SK-N-SH (cell line): Measurements from ENCODE around the gene DYRK2. TPM values are rescaled to one million over a fixed set of nuclear protein-coding genes. Genes with fewer than 3 reads are reported as not detected.
A peak's percentile ranks its signal among the peaks of the same experiment; 100 is the strongest.

Experiments used
- CTCF ChIA-PET: fragments of 300-600, 350-600 bp; formaldehyde crosslinking; extraction: SDS; loops from one replicate; lab custom pipeline; 2021; lab: Yijun Ruan, JAX
- POLR2A ChIA-PET: fragments of 350-600 bp; sonication (Branson Sonifier 250); formaldehyde crosslinking; extraction: SDS; loops from one replicate; lab custom pipeline; 2020; ENCODE audit warnings: antibody characterized with exemption, inconsistent platforms; lab: Yijun Ruan, JAX
- DNase-seq: peaks from one replicate; pipeline ENCODE4 v3.0.0; 2012
- H2AFZ ChIP-seq: fragments of 200-600 bp; sonication (generic); 2 replicates; pipeline ENCODE4 v1.8.1; 2016; ENCODE audit warnings: antibody characterized with exemption, mild to moderate bottlenecking, low read depth
- H3F3A ChIP-seq: fragments of 200-600 bp; sonication (generic); replicated peaks from 2 replicates; pipeline ENCODE3; 2016; ENCODE audit warnings: antibody characterized with exemption, mild to moderate bottlenecking; ENCODE audit not compliant: insufficient read depth
- H3K27ac ChIP-seq, 2 experiments: fragments of 200-500 bp in 1 of 2; fragments of 200-600 bp in 1 of 2; sonication (Bioruptor generic) in 1 of 2; sonication (generic), shearing (Covaris generic) in 1 of 2; 2 replicates each; pipeline versions ENCODE4 v1.5.1 to v1.6.1; 2014 to 2016; ENCODE audit warnings: low read depth in 2 of 2, inconsistent platforms in 1 of 2, low read length in 1 of 2, mild to moderate bottlenecking in 1 of 2, mixed read lengths in 1 of 2
- H3K27me3 ChIP-seq: fragments of 200-600 bp; sonication (generic), shearing (Covaris generic); 2 replicates; pipeline ENCODE4 v1.6.1; 2016; ENCODE audit warnings: mixed run types; ENCODE audit not compliant: insufficient read depth
- H3K36me3 ChIP-seq, 2 experiments: fragments of 200-500 bp in 1 of 2; fragments of 200-600 bp in 1 of 2; sonication (Bioruptor generic) in 1 of 2; sonication (generic) in 1 of 2; replicated peaks in 1 of 2; 2 replicates each; pipeline versions ENCODE3 to v1.5.1; 2014 to 2016; ENCODE audit warnings: low read length in 1 of 2, mild to moderate bottlenecking in 1 of 2; ENCODE audit not compliant: insufficient read depth in 2 of 2, control insufficient read depth in 1 of 2
- H3K4me1 ChIP-seq, 2 experiments: fragments of 200-500 bp in 1 of 2; fragments of 200-600 bp in 1 of 2; sonication (Bioruptor generic) in 1 of 2; sonication (generic), shearing (Covaris generic) in 1 of 2; 2 replicates each; pipeline versions ENCODE4 v1.5.1 to v1.6.1; 2014 to 2016; ENCODE audit warnings: low read depth in 1 of 2, low read length in 1 of 2, mixed run types in 1 of 2; ENCODE audit not compliant: insufficient read depth in 2 of 2, control insufficient read depth in 1 of 2
- H3K4me2 ChIP-seq: fragments of 200-600 bp; sonication (generic), shearing (Covaris generic); 2 replicates; pipeline ENCODE4 v1.6.1; 2017; ENCODE audit warnings: mixed run types
- H3K4me3 ChIP-seq, 2 experiments: fragments of 200-500 bp in 1 of 2; fragments of 200-600 bp in 1 of 2; sonication (Bioruptor generic) in 1 of 2; sonication (generic), shearing (Covaris generic) in 1 of 2; 2 replicates each; pipeline versions ENCODE4 v1.5.1 to v1.8.1; 2014 to 2016; ENCODE audit warnings: low read depth in 2 of 2, inconsistent platforms in 1 of 2, low read length in 1 of 2, mild to moderate bottlenecking in 1 of 2, mixed read lengths in 1 of 2, moderate library complexity in 1 of 2
- H3K79me2 ChIP-seq: fragments of 200-600 bp; sonication (generic); 2 replicates; pipeline ENCODE4 v1.8.1; 2017; ENCODE audit warnings: mild to moderate bottlenecking; ENCODE audit not compliant: insufficient read depth
- H3K9ac ChIP-seq: fragments of 200-600 bp; sonication (generic); 2 replicates; pipeline ENCODE4 v1.6.1; 2017; ENCODE audit warnings: mixed run types
- H3K9me2 ChIP-seq: fragments of 200-600 bp; sonication (generic); 2 replicates; pipeline ENCODE4 v1.6.1; 2017; ENCODE audit warnings: mixed run types
- H3K9me3 ChIP-seq: fragments of 200-600 bp; sonication (generic); 2 replicates; pipeline ENCODE4 v1.6.1; 2017; ENCODE audit warnings: mixed run types, mild to moderate bottlenecking, moderate library complexity
- H4K20me1 ChIP-seq: fragments of 200-600 bp; sonication (generic); 2 replicates; pipeline ENCODE4 v1.6.1; 2017; ENCODE audit warnings: mild to moderate bottlenecking, mixed run types; ENCODE audit not compliant: insufficient read depth
- CHD2 ChIP-seq: fragments of 150-350 bp; IDR thresholded peaks from 2 replicates; pipeline ENCODE4 v1.6.1; 2018; ENCODE audit warnings: low read length; ENCODE audit not compliant: partially characterized antibody
- CTCF ChIP-seq: fragments of 200-600 bp; sonication (generic); IDR thresholded peaks from 2 replicates; pipeline ENCODE4 v1.6.1; 2017; ENCODE audit warnings: antibody characterized with exemption, mild to moderate bottlenecking, moderate library complexity
- FOSL2 ChIP-seq: IDR thresholded peaks from 2 replicates; pipeline ENCODE4 v1.4.0; 2012; ENCODE audit warnings: low read depth, mild to moderate bottlenecking, moderate library complexity, borderline replicate concordance
- FOXJ3 ChIP-seq: sonication (generic); formaldehyde crosslinking; IDR thresholded peaks from 2 replicates; pipeline ENCODE4 v1.5.1; 2020; ENCODE audit warnings: mild to moderate bottlenecking, missing genetic modification reagents
- GATA2 ChIP-seq: sonication (generic); formaldehyde crosslinking; IDR thresholded peaks from 2 replicates; pipeline ENCODE4 v1.5.0; 2020; ENCODE audit warnings: mild to moderate bottlenecking, missing genetic modification reagents
- JUND ChIP-seq: IDR thresholded peaks from 2 replicates; pipeline ENCODE4 v1.4.0; 2012
- MEF2A ChIP-seq: IDR thresholded peaks from 2 replicates; pipeline ENCODE4 v1.4.0; 2012; ENCODE audit warnings: low read depth, borderline replicate concordance
- MXI1 ChIP-seq: IDR thresholded peaks from 2 replicates; pipeline ENCODE4 v1.6.1; 2012; ENCODE audit warnings: mild to moderate bottlenecking, low read depth, low read length, improper control_type of control experiment
- NRF1 ChIP-seq: IDR thresholded peaks from 2 replicates; pipeline ENCODE4 v1.6.1; 2012; ENCODE audit warnings: low read depth, mild to moderate bottlenecking, low read length
- POLR2AphosphoS5 ChIP-seq: IDR thresholded peaks from 2 replicates; pipeline ENCODE4 v1.6.1; 2012; ENCODE audit warnings: low read depth, low read length
- RAD21 ChIP-seq: IDR thresholded peaks from 2 replicates; pipeline ENCODE4 v1.6.1; 2012; ENCODE audit warnings: mild to moderate bottlenecking, low read length
- RCOR1 ChIP-seq: fragments of 150-350 bp; IDR thresholded peaks from 2 replicates; pipeline ENCODE4 v1.6.1; 2017; ENCODE audit warnings: antibody characterized with exemption, low read length
- RFX5 ChIP-seq: IDR thresholded peaks from 2 replicates; pipeline ENCODE4 v1.6.1; 2012; ENCODE audit warnings: mild to moderate bottlenecking, improper control_type of control experiment, low read length
- RXRA ChIP-seq: IDR thresholded peaks from 2 replicates; pipeline ENCODE4 v1.4.0; 2012; ENCODE audit warnings: low read depth, mild to moderate bottlenecking, borderline replicate concordance
- SMC3 ChIP-seq: IDR thresholded peaks from 2 replicates; pipeline ENCODE4 v1.6.1; 2012; ENCODE audit warnings: low read depth, low read length, improper control_type of control experiment
- TAF1 ChIP-seq: IDR thresholded peaks from 2 replicates; pipeline ENCODE4 v1.6.1; 2012; ENCODE audit warnings: low read depth, mild to moderate bottlenecking, low read length, moderate library complexity, borderline replicate concordance
- TCF12 ChIP-seq: IDR thresholded peaks from 2 replicates; pipeline ENCODE4 v1.4.0; 2012
- YY1 ChIP-seq: IDR thresholded peaks from 2 replicates; pipeline ENCODE4 v1.4.0; 2012; ENCODE audit warnings: low read depth, mild to moderate bottlenecking
- ZBTB33 ChIP-seq: IDR thresholded peaks from 2 replicates; pipeline ENCODE4 v1.4.0; 2012; ENCODE audit warnings: low read depth, borderline replicate concordance
- WGBS: methylation state at CpG from one replicate; pipeline ENCODE4 v1.1.6; 2017; ENCODE audit warnings: low lambda C conversion rate; 5-methylcytosine and 5-hydroxymethylcytosine counted together
- polyA plus RNA-seq, 3 experiments: library from polyadenylated mRNA; depleted of rRNA; stranded (reverse); fragments of >200 nt; gene quantifications; 2 replicates each; pipeline ENCODE4 v1.2.3, GENCODE V29; 2012
- TF ChIP-seq, protein P1 (sequence below): IDR thresholded peaks from 2 replicates; pipeline ENCODE4 v1.4.0; 2012; ENCODE audit warnings: low read depth
- TF ChIP-seq, protein P2 (sequence below): IDR thresholded peaks from 2 replicates; pipeline ENCODE4 v1.4.0; 2012; ENCODE audit warnings: low read depth, borderline replicate concordance
- TF ChIP-seq, protein P3 (sequence below): IDR thresholded peaks from 2 replicates; pipeline ENCODE4; 2012

DYRK2 gene
- polyA plus RNA-seq, 1 of the 3 experiments (the other 2 are of a cell fraction): 48.8 TPM

- TF ChIP-seq FOXJ3: no peak
- TF ChIP-seq, protein P1, sequence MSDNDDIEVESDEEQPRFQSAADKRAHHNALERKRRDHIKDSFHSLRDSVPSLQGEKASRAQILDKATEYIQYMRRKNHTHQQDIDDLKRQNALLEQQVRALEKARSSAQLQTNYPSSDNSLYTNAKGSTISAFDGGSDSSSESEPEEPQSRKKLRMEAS: peak; percentile 44; the same call in 1 of the 2 replicates
- peak; percentile 49; the same call in 1 of the 2 replicates for TF ChIP-seq FOSL2
- TF ChIP-seq RFX5: no peak
- TF ChIP-seq RCOR1: no peak
- TF ChIP-seq NRF1: no peak
- TF ChIP-seq RXRA: peak; percentile 82; the same call in 1 of the 2 replicates
- TF ChIP-seq SMC3: no peak
- peak; percentile 91 for TF ChIP-seq JUND
- no peak for TF ChIP-seq GATA2 (CRISPR knock-in tag)
- TF ChIP-seq MXI1: no peak
- peak; percentile 98 for TF ChIP-seq TCF12
- 0 out of 2 replicates have a peak, but pooled peaks have one; percentile 2 for TF ChIP-seq RAD21
- no peak for TF ChIP-seq CHD2
- peak; percentile 48 for TF ChIP-seq MEF2A
- no peak for TF ChIP-seq TAF1
Observed at GRCh38 chr12:67705394-67706370, 57.1 kb downstream of the DYRK2 start (continued).

DNA sequence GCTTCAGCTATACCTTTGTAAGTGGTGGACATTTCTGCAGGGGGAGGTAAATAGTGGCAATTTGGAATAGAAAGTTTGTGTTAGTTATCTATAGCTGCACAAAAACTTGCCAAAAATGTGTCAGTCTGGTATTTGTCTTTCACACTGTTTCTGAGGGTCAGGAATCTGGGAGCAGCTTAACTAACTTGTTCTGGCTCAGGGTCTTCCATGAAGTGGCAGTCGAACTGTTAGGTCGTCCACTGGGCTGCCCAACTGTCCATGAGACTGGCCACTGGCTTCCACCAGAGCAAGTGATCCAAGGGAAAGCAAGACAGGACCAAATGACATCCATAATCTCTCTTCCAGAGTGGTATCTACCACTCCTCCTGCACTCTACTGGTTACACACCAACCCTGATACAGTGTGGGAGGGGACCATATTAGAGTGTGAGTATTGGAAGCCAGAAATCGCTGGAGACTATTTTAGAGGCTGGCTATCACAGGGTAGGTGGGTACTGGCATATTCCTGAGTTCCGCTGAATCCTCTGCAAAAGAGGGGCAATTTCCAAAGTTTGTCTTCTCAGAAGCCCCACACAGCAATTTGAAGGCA, 60.9 kb downstream of the DYRK2 start:
- H3K9me2 ChIP-seq: no peaks in the 10 kb centered on the region
- H2AFZ ChIP-seq: no peak overlapping the region
- TF ChIP-seq RCOR1 (no peak), POLR2AphosphoS5 (no peak), CTCF (no peak), TCF12 (no peak), YY1 (no peak), CHD2 (no peak), ZBTB33 (no peak), RXRA (no peak), TAF1 (no peak)
- TF ChIP-seq, protein P2, sequence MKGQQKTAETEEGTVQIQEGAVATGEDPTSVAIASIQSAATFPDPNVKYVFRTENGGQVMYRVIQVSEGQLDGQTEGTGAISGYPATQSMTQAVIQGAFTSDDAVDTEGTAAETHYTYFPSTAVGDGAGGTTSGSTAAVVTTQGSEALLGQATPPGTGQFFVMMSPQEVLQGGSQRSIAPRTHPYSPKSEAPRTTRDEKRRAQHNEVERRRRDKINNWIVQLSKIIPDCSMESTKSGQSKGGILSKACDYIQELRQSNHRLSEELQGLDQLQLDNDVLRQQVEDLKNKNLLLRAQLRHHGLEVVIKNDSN: no peak
- TF ChIP-seq, protein P1: no peak
- TF ChIP-seq, protein P3, sequence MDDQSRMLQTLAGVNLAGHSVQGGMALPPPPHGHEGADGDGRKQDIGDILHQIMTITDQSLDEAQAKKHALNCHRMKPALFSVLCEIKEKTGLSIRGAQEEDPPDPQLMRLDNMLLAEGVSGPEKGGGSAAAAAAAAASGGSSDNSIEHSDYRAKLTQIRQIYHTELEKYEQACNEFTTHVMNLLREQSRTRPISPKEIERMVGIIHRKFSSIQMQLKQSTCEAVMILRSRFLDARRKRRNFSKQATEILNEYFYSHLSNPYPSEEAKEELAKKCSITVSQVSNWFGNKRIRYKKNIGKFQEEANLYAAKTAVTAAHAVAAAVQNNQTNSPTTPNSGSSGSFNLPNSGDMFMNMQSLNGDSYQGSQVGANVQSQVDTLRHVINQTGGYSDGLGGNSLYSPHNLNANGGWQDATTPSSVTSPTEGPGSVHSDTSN: no peak
- no peak overlapping the region for H3K4me2 ChIP-seq
- ChIA-PET CTCF (no interaction called here), POLR2A (no interaction called here)
- no peak overlapping the region for H3K4me3 ChIP-seq
- H3K9ac ChIP-seq: no peak overlapping the region
- no peaks in the 10 kb centered on the region for H3K79me2 ChIP-seq
- no peaks in the 10 kb centered on the region for H3K27me3 ChIP-seq
- peaks cover 10 to 36% of the 10 kb centered on the region in 2 experiments for H3K4me1 ChIP-seq
- no peak overlapping the region for H3K27ac ChIP-seq
- no peak for DNase-seq
- H3K9me3 ChIP-seq: no peaks in the 10 kb centered on the region
- H4K20me1 ChIP-seq: no peaks in the 10 kb centered on the region
- no peaks in the 10 kb centered on the region for H3K36me3 ChIP-seq
- WGBS: 94% methylated on average over 4 of the region's 4 CpGs
- peaks cover 11% of the 10 kb centered on the region for H3F3A ChIP-seq
